Sigmoid colon (tissue), 4 donors: ENCODE data around the gene CTNNA1.

Source experiments
- CTCF ChIP-seq, 4 experiments: fragments of 450-650 bp in 3 of 4; fragments of 200-600 bp in 1 of 4; IDR thresholded peaks; one replicate each; pipeline ENCODE4 v1.5.1; 2016 to 2019; ENCODE audit warnings: antibody characterized with exemption in 4 of 4, mild to moderate bottlenecking in 3 of 4, moderate library complexity in 2 of 4
- POLR2A ChIP-seq, 2 donors: fragments of 450-650 bp; IDR thresholded peaks; one replicate each; pipeline ENCODE4 v1.6.1; 2016; ENCODE audit warnings: antibody characterized with exemption in 2 of 2, mild to moderate bottlenecking in 2 of 2, moderate library complexity in 2 of 2
- POLR2AphosphoS5 ChIP-seq, 4 donors: sonication (generic); formaldehyde crosslinking; IDR thresholded peaks; one replicate each; pipeline ENCODE4 v1.6.1; 2017; ENCODE audit warnings: antibody characterized with exemption in 4 of 4

GRCh38 chr5:138942861-138943260 lies 189.6 kb downstream of the CTNNA1 start:
- TF ChIP-seq POLR2AphosphoS5 (IDR thresholded peaks at IDR 0.05) (no peak), CTCF (IDR thresholded peaks at IDR 0.05) (no peak), POLR2A (IDR thresholded peaks at IDR 0.05) (no peak)
